Progenitor cell of endocrine pancreas (in vitro differentiated cells): ENCODE results near the gene OLFM1. TPM values are rescaled to one million over a fixed set of nuclear protein-coding genes. Genes with fewer than 3 reads are reported as not detected.
"Not testable (repeated sequence)": the region's sequence is repeated elsewhere in the genome, so short reads cannot be mapped to it uniquely, and the experiment has no call there.

Experiments used
- DNase-seq: peaks from one replicate; pipeline ENCODE4 v3.0.0; 2021; ENCODE audit warnings: low spot score; ENCODE audit not compliant: unreplicated experiment
- H3K27ac Mint-ChIP-seq: 2 replicates; pipeline ENCODE4 v1.8.0; 2021; ENCODE audit warnings: mild to moderate bottlenecking, moderate library complexity, mixed read lengths
- H3K27me3 Mint-ChIP-seq: 2 replicates; pipeline ENCODE4 v1.8.0; 2021; ENCODE audit warnings: mixed read lengths
- H3K36me3 Mint-ChIP-seq: 2 replicates; pipeline ENCODE4 v1.8.0; 2022; ENCODE audit warnings: mixed read lengths; ENCODE audit not compliant: insufficient read depth
- H3K4me1 Mint-ChIP-seq: 2 replicates; pipeline ENCODE4 v1.8.0; 2021; ENCODE audit warnings: low read depth, mixed read lengths
- H3K4me3 Mint-ChIP-seq: 2 replicates; pipeline ENCODE4 v1.8.0; 2021; ENCODE audit warnings: low read depth, mild to moderate bottlenecking, moderate library complexity, mixed read lengths
- H3K9me3 Mint-ChIP-seq: 2 replicates; pipeline ENCODE4 v1.8.0; 2021; ENCODE audit warnings: low read depth, mixed read lengths
- total RNA-seq: library from RNA; stranded (reverse); gene quantifications from 2 replicates; pipeline ENCODE4 v1.2.1, GENCODE V29; 2021
- TF ChIP-seq, protein P1 (sequence below): fragments of 200-600 bp; sonication (generic); IDR thresholded peaks from one replicate; pipeline ENCODE4 v1.5.0; 2021; ENCODE audit warnings: antibody characterized with exemption, mild to moderate bottlenecking; ENCODE audit not compliant: unreplicated experiment

OLFM1 gene
- total RNA-seq, 1 donor from 2014 or later: 1.7 TPM

GRCh38 chr9:135147938-135148337 lies 60.5 kb downstream of the OLFM1 start:
- Mint-ChIP-seq H3K27ac (no peak overlapping the region), H3K36me3 (no peaks in the 10 kb centered on the region), H3K9me3 (no peaks in the 10 kb centered on the region), H3K4me3 (no peak overlapping the region), H3K4me1 (peaks cover 2% of the 10 kb centered on the region), H3K27me3 (peaks cover 45% of the 10 kb centered on the region)
- no peak for DNase-seq
- TF ChIP-seq, protein P1, sequence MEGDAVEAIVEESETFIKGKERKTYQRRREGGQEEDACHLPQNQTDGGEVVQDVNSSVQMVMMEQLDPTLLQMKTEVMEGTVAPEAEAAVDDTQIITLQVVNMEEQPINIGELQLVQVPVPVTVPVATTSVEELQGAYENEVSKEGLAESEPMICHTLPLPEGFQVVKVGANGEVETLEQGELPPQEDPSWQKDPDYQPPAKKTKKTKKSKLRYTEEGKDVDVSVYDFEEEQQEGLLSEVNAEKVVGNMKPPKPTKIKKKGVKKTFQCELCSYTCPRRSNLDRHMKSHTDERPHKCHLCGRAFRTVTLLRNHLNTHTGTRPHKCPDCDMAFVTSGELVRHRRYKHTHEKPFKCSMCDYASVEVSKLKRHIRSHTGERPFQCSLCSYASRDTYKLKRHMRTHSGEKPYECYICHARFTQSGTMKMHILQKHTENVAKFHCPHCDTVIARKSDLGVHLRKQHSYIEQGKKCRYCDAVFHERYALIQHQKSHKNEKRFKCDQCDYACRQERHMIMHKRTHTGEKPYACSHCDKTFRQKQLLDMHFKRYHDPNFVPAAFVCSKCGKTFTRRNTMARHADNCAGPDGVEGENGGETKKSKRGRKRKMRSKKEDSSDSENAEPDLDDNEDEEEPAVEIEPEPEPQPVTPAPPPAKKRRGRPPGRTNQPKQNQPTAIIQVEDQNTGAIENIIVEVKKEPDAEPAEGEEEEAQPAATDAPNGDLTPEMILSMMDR: no peak

DNA sequence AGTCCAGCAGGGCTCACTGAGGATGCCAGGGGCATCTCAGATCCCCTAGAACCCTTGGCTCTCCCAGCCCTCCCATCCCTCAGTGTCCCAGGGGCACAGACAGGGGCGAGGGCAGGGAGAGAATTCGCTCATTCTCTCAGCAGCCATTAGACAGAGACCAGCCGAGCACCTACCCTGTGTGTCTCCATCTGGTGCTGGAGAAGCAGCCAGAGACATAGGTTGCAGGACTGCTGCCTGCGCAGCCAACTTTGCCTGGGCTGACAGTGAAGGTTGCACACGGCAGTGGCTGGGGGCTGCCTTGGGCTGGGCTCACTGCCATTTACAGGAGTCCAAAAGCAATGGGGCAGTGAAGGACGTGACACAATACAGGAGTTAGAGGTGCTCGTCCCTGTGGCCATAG lies 60.9 kb downstream of the OLFM1 start:
- H3K4me3 Mint-ChIP-seq: no peak overlapping the region
- TF ChIP-seq, protein P1: no peak
- H3K27ac Mint-ChIP-seq: no peak overlapping the region
- no peaks in the 10 kb centered on the region for H3K36me3 Mint-ChIP-seq
- peaks cover 2% of the 10 kb centered on the region for H3K4me1 Mint-ChIP-seq
- DNase-seq: no peak
- H3K9me3 Mint-ChIP-seq: no peaks in the 10 kb centered on the region
- peaks cover 48% of the 10 kb centered on the region for H3K27me3 Mint-ChIP-seq

DNA sequence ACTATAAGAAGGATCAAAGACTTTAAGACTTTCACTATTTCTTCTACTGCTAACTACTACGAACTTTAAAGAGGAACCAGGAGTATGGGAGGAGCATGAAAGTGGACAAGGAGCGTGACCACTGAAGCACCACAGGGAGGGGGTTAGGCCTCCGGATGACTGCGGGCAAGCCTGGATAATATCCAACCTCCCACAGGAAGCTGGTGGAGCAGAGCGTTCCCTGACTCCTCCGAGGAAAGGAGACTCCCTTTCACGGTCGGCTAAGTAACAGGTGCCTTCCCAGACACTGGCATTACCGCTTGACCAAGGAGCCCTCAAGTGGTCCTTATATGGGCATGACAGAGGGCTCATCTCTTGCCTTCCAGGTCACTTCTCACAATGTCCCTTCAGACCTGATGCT lies 62.4 kb downstream of the OLFM1 start:
- not testable (repeated sequence) for DNase-seq, H3K36me3 Mint-ChIP-seq, H3K4me3 Mint-ChIP-seq, H3K9me3 Mint-ChIP-seq, H3K4me1 Mint-ChIP-seq, H3K27ac Mint-ChIP-seq
- peaks cover 52% of the 10 kb centered on the region for H3K27me3 Mint-ChIP-seq

- no peak for DNase-seq
- TF ChIP-seq, protein P1: no peak
- Mint-ChIP-seq H3K4me1 (peaks cover 2% of the 10 kb centered on the region), H3K4me3 (no peak overlapping the region), H3K27me3 (peaks cover 45% of the 10 kb centered on the region), H3K9me3 (no peaks in the 10 kb centered on the region), H3K36me3 (no peaks in the 10 kb centered on the region), H3K27ac (no peak overlapping the region)
These were observed 63.5 kb downstream of the OLFM1 start for GRCh38 chr9:135150981-135151380.

DNA sequence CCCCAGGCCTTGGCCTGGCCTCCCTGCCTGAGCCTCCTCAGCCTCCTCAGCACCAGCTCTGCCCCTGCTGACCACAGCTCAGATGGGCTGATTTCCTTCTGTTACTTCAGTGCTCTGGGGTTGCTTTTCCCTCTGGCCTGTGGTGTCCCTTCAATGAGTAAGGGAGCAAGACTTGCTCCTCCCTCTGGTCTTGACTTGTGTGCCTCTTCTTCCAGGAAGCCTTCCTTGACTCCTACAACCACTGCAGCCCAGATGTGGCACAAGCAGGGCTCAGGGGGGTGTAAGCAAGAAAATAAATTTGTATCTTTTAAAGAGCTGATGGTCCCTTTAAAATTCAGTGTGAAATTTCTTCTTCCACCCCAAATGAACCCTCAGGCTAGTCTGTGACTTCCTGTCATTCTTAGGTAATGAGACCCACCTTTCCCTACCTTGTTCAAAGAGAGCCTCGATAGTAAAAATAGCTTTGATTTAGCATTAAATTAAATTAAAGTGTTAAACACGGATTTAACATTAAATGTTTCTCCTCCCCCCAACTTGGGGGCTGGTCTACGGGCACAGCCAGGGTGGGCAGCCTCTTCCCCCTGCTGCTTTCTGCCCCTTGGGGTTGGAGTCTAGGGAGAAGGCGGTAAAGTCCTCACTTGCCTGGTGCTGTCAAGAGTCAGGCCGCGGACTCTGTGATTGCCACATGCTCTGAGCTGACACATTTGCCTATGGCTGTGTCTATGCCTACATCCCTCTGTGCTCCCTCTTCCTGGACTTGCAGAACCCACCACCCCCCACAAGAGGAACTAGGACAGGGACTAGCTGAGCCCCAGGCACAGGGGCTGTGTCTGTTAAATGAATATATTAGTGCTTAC lies 64.5 kb downstream of the OLFM1 start:
- peaks cover 46% of the 10 kb centered on the region for H3K27me3 Mint-ChIP-seq
- no peak overlapping the region for H3K27ac Mint-ChIP-seq

More for the DNA sequence above, 64.5 kb downstream of the OLFM1 start:
- Mint-ChIP-seq H3K36me3 (no peaks in the 10 kb centered on the region), H3K9me3 (no peaks in the 10 kb centered on the region), H3K4me3 (no peak overlapping the region), H3K4me1 (peaks cover 2% of the 10 kb centered on the region)
- TF ChIP-seq, protein P1: no peak
- DNase-seq: no peak
